GM13976 (cell line): Measurements from ENCODE around the gene BIN1.

Experiments
- DNase-seq: peaks from one replicate; pipeline ENCODE4 v3.0.0; 2012; ENCODE audit warnings: low spot score
- in situ Hi-C: fragments of 300-500 bp; cut with MboI; formaldehyde crosslinking; loops from one replicate; pipeline ENCODE4 v1.12.0; 2022; ENCODE audit warnings: low sequenced_read_pairs, mixed read lengths, inconsistent platforms; ENCODE audit not compliant: unreplicated experiment
- TF ChIP-seq, protein P1 (sequence below): IDR thresholded peaks from 2 replicates; pipeline ENCODE4 v1.5.1; 2012; ENCODE audit warnings: borderline replicate concordance, mild to moderate bottlenecking; ENCODE audit not compliant: insufficient read depth; ENCODE audit errors: extremely low read depth, missing control alignments, control extremely low read depth

BIN1 gene

GRCh38 chr2:127134833-127135830, 28.2 kb upstream of the BIN1 start:
- in situ Hi-C loops: no loop called here
- TF ChIP-seq, protein P1, sequence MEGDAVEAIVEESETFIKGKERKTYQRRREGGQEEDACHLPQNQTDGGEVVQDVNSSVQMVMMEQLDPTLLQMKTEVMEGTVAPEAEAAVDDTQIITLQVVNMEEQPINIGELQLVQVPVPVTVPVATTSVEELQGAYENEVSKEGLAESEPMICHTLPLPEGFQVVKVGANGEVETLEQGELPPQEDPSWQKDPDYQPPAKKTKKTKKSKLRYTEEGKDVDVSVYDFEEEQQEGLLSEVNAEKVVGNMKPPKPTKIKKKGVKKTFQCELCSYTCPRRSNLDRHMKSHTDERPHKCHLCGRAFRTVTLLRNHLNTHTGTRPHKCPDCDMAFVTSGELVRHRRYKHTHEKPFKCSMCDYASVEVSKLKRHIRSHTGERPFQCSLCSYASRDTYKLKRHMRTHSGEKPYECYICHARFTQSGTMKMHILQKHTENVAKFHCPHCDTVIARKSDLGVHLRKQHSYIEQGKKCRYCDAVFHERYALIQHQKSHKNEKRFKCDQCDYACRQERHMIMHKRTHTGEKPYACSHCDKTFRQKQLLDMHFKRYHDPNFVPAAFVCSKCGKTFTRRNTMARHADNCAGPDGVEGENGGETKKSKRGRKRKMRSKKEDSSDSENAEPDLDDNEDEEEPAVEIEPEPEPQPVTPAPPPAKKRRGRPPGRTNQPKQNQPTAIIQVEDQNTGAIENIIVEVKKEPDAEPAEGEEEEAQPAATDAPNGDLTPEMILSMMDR: no peak
- no peak for DNase-seq

GRCh38 chr2:127134235-127134634, 27.3 kb upstream of the BIN1 start:
- TF ChIP-seq, protein P1: no peak
- in situ Hi-C loops: no loop called here
- DNase-seq: no peak

DNA sequence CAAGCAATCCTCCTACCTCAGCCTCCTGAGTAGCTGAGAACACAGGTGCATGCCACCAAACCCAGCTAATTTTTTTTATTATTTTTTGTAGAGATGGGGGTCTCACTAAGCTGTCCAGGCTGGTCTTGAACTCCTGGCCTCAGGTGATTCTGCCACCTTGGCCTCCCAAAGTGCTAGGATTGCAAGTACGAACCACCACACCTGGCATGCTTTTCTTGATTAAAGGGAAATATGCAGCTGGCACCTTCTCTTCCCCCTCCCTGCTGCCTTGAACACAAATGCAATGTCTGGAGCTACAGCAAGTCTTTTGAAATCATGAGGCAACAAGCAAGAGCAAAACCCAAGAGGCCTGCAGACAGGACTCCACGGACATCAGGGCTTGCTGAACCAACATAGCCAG, 26.8 kb upstream of the BIN1 start:
- DNase-seq: no peak
- in situ Hi-C loops: no loop called here
- TF ChIP-seq, protein P1: no peak

- no peak for DNase-seq
- TF ChIP-seq, protein P1: no peak
- in situ Hi-C loops: no loop called here
Observed at GRCh38 chr2:127130421-127130820, 23.5 kb upstream of the BIN1 start.

GRCh38 chr2:127129937-127130336, 23.0 kb upstream of the BIN1 start:
- TF ChIP-seq, protein P1: no peak
- in situ Hi-C loops: no loop called here
- DNase-seq: no peak

DNA sequence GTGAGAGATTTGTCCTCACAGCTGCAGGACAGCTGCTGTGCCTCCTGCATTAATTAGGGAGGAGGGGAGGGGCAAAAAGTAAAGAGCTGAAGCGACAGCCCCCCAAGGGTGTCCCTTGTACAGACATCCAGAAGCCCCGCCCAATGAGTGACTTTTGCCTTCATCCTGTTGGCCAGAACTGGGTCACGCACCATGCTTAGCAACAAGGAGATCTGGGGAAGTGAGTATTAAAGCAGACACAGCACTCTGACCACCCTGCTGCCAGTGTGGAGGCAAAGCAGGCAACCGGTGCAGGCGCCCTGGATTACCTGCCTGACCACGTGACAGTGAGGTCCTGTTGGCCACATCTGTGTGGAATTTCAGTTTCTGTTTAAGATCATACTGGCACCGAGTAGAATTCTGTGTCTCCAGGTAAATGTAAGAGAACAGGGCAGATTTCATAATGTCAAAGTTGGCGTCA, 21.5 kb upstream of the BIN1 start:
- no peak for DNase-seq
- TF ChIP-seq, protein P1: no peak
- in situ Hi-C loops: no loop called here
